H1 (cell line): ENCODE measurements around the gene BBS1. TPM values are rescaled to one million over a fixed set of nuclear protein-coding genes. Genes with fewer than 3 reads are reported as not detected.

Experiments used
- BACH1 ChIP-seq: IDR thresholded peaks from 2 replicates; pipeline ENCODE4 v1.6.1; 2012; ENCODE audit warnings: low read length, improper control_type of control experiment
- CBX5 ChIP-seq: fragments of 300-800, 300-1000 bp; sonication (generic); IDR thresholded peaks from 2 replicates; pipeline ENCODE4 v1.7.1; 2016; ENCODE audit warnings: antibody characterized with exemption, low read length, low read depth
- CHD2 ChIP-seq: IDR thresholded peaks from 2 replicates; pipeline ENCODE4 v1.6.1; 2012; ENCODE audit warnings: low read length, improper control_type of control experiment
- CHD7 ChIP-seq: fragments of 300-600 bp; sonication (generic); IDR thresholded peaks from 2 replicates; pipeline ENCODE4 v1.7.1; 2012; ENCODE audit warnings: low read length, moderate library complexity, mild to moderate bottlenecking, inconsistent platforms; ENCODE audit not compliant: insufficient replicate concordance
- CREB1 ChIP-seq: IDR thresholded peaks from 2 replicates; pipeline ENCODE4 v1.6.1; 2012; ENCODE audit warnings: inconsistent platforms
- FOSL1 ChIP-seq: IDR thresholded peaks from 2 replicates; pipeline ENCODE4 v1.6.1; 2011; ENCODE audit warnings: mild to moderate bottlenecking, low read depth, low read length, moderate library complexity; ENCODE audit not compliant: insufficient read depth
- GTF2F1 ChIP-seq: IDR thresholded peaks from 2 replicates; pipeline ENCODE4 v1.6.1; 2012; ENCODE audit warnings: low read depth, low read length, improper control_type of control experiment, borderline replicate concordance
- HDAC6 ChIP-seq: IDR thresholded peaks from one replicate; pipeline ENCODE4 v1.7.1; 2012; ENCODE audit warnings: low read depth, mild to moderate bottlenecking, inconsistent platforms, low read length, moderate library complexity
- KDM1A ChIP-seq: fragments of 200-600, 300-600 bp; sonication (generic); IDR thresholded peaks from 2 replicates; pipeline ENCODE4 v1.7.1; 2016; ENCODE audit warnings: mild to moderate bottlenecking, low read length, borderline replicate concordance
- PHF8 ChIP-seq: fragments of 200-600 bp; sonication (generic); conservative IDR thresholded peaks from 2 replicates; pipeline ENCODE4 v1.7.1; 2012; ENCODE audit warnings: low read depth, mild to moderate bottlenecking, inconsistent platforms, low read length, moderate library complexity
- POU5F1 ChIP-seq: IDR thresholded peaks from 2 replicates; pipeline ENCODE4 v1.6.1; 2011; ENCODE audit warnings: low read depth, mild to moderate bottlenecking, low read length, moderate library complexity
- SAP30 ChIP-seq: fragments of 300-600 bp; sonication (generic); IDR thresholded peaks from 2 replicates; pipeline ENCODE4 v1.7.1; 2012; ENCODE audit warnings: low read length, moderate library complexity, mild to moderate bottlenecking, inconsistent platforms; ENCODE audit not compliant: insufficient read depth, insufficient replicate concordance
- SP1 ChIP-seq: IDR thresholded peaks from 2 replicates; pipeline ENCODE4 v1.6.1; 2011; ENCODE audit warnings: low read depth, low read length
- polyA plus RNA-seq, 7 experiments: library from polyadenylated mRNA; depleted of rRNA in 3 of 7; stranded (reverse) in 5 of 7; unstranded in 2 of 7; fragments of >200 nt in 5 of 7; fragments of 200-250 nt in 2 of 7; gene quantifications; 1 replicate in 5 of 7; 2 replicates in 1 of 7; 4 replicates in 1 of 7; pipeline versions ENCODE4 v1.2.1 to v1.2.3, GENCODE V29; 2011 to 2013; ENCODE audit warnings: missing spikeins in 2 of 7, mixed read lengths in 2 of 7
- total RNA-seq: library from RNA; stranded (reverse); fragmentation: NEBNext Ultra II Directional; extraction: Animal tissue kit (Norgen Biotek cat#: 25700); gene quantifications from 2 replicates; pipeline ENCODE4 v1.2.1, GENCODE V29; 2021

The BBS1 gene
- total and polyA plus RNA-seq, 2 of the 8 experiments (the other 6 are each of a cell fraction or from before 2014, with no cell fraction given): 19.1 to 19.5 TPM

GRCh38 chr11:66476841-66477251 is 33.6 kb upstream of the BBS1 start (continued):
- TF ChIP-seq CHD7 (no peak), KDM1A (no peak), CBX5 (no peak), SP1 (peak; percentile 87), POU5F1 (no peak), GTF2F1 (no peak), HDAC6 (no peak), BACH1 (no peak), CHD2 (no peak), CREB1 (0 out of 2 replicates have a peak, but pooled peaks have one; percentile 14), SAP30 (no peak), PHF8 (no peak), FOSL1 (no peak)
